ENCODE results near the gene SHH.
A peak's percentile ranks its signal among the peaks of the same experiment; 100 is the strongest.

- TF ChIP-seq EZH2 (IDR thresholded peaks at IDR 0.05), result peak; percentile 87
- no peak for TF ChIP-seq POLR2AphosphoS5 (IDR thresholded peaks at IDR 0.05; ENCODE audit: borderline replicate concordance, low read depth, low read length)
Observed at GRCh38 chr7:155804897-155805825, 7.1 kb downstream of the SHH start.
